Mucosa of rectum (tissue), 2 donors: ENCODE results near the gene ZKSCAN3.
A peak's percentile ranks its signal among the peaks of the same experiment; 100 is the strongest.
"Not testable (repeated sequence)": the region's sequence is repeated elsewhere in the genome, so short reads cannot be mapped to it uniquely, and the experiment has no call there.

Experiments
- H3K27ac ChIP-seq, 2 donors: one replicate each; pipeline ENCODE4 v1.7.0; 2013; ENCODE audit warnings: inconsistent platforms in 2 of 2, low read depth in 2 of 2, low read length in 2 of 2
- H3K27me3 ChIP-seq, 2 donors: one replicate each; pipeline ENCODE4 v1.7.0; 2013; ENCODE audit warnings: low read length in 2 of 2; ENCODE audit not compliant: control insufficient read depth in 2 of 2, insufficient read depth in 2 of 2
- H3K36me3 ChIP-seq, 2 donors: one replicate each; pipeline ENCODE4 v1.7.0; 2013; ENCODE audit warnings: low read length in 2 of 2; ENCODE audit not compliant: control insufficient read depth in 2 of 2, insufficient read depth in 2 of 2
- H3K4me1 ChIP-seq, 2 donors: one replicate each; pipeline ENCODE4 v1.7.0; 2013; ENCODE audit warnings: low read length in 2 of 2, mild to moderate bottlenecking in 1 of 2; ENCODE audit not compliant: control insufficient read depth in 2 of 2, insufficient read depth in 2 of 2
- H3K4me3 ChIP-seq, 2 donors: one replicate each; pipeline ENCODE4 v1.7.0; 2013; ENCODE audit warnings: low read length in 2 of 2
- H3K9ac ChIP-seq, 2 donors: one replicate each; pipeline ENCODE4 v1.7.0; 2013; ENCODE audit warnings: low read length in 2 of 2, low read depth in 1 of 2, mild to moderate bottlenecking in 1 of 2
- H3K9me3 ChIP-seq, 2 donors: one replicate each; pipeline ENCODE4 v1.7.0; 2013; ENCODE audit warnings: low read length in 2 of 2; ENCODE audit not compliant: control insufficient read depth in 2 of 2
- donor health status: healthy.
- donor health status: Normal muscosa, but diverticular disease.

ZKSCAN3 gene

GRCh38 chr6:28349892-28350737 lies at the start of gene ZKSCAN3:
ZKSCAN3 (plus strand) TSS chr6:28349947; CDS start chr6:28359587, 9,640 bp downstream.
- Histone ChIP-seq H3K9me3 (no peaks in the 10 kb centered on the region), H3K36me3 (no peaks in the 10 kb centered on the region), H3K4me1 (peaks cover 15 to 19% of the 10 kb centered on the region in 2 donors), H3K27ac (peak within 1 kb of the TSS; percentile 73 to 82), H3K27me3 (no peaks in the 10 kb centered on the region), H3K9ac (peak within 1 kb of the TSS; percentile 88 to 92), H3K4me3 (peak within 1 kb of the TSS; percentile 85 to 94)

GRCh38 chr6:28303570-28303969 lies 46.2 kb upstream of the ZKSCAN3 start:
- Histone ChIP-seq H3K27ac (no peak overlapping the region), H3K36me3 (no peaks in the 10 kb centered on the region), H3K4me1 (no peaks in the 10 kb centered on the region), H3K27me3 (no peaks in the 10 kb centered on the region), H3K9ac (no peak overlapping the region), H3K4me3 (no peak overlapping the region), H3K9me3 (no peaks in the 10 kb centered on the region)

- not testable (repeated sequence) for H3K27me3 ChIP-seq, H3K9me3 ChIP-seq, H3K4me3 ChIP-seq
These were observed 43.4 kb upstream of the ZKSCAN3 start for GRCh38 chr6:28306363-28306762.

GRCh38 chr6:28311139-28311823 lies 38.5 kb upstream of the ZKSCAN3 start:
- no peak overlapping the region for H3K27ac ChIP-seq
- no peak overlapping the region for H3K4me3 ChIP-seq
- H3K9ac ChIP-seq = no peak overlapping the region
- H3K36me3 ChIP-seq = no peaks in the 10 kb centered on the region
- no peaks in the 10 kb centered on the region for H3K27me3 ChIP-seq
- H3K4me1 ChIP-seq = no peaks in the 10 kb centered on the region
- peaks cover 0 to 3% of the 10 kb centered on the region in 2 donors for H3K9me3 ChIP-seq

More at GRCh38 chr6:28306363-28306762, 43.4 kb upstream of the ZKSCAN3 start:
- H3K4me1 ChIP-seq, H3K36me3 ChIP-seq, H3K9ac ChIP-seq, H3K27ac ChIP-seq: not testable (repeated sequence)

- Histone ChIP-seq H3K9me3 (peaks cover 0 to 3% of the 10 kb centered on the region in 2 donors), H3K4me3 (no peak overlapping the region), H3K27ac (no peak overlapping the region), H3K4me1 (no peaks in the 10 kb centered on the region), H3K9ac (no peak overlapping the region), H3K27me3 (no peaks in the 10 kb centered on the region), H3K36me3 (no peaks in the 10 kb centered on the region)
These were observed 36.8 kb upstream of the ZKSCAN3 start for GRCh38 chr6:28312939-28313338.

GRCh38 chr6:28315628-28316027 lies 34.1 kb upstream of the ZKSCAN3 start:
- Histone ChIP-seq H3K27me3 (no peaks in the 10 kb centered on the region), H3K9ac (no peak overlapping the region), H3K36me3 (no peaks in the 10 kb centered on the region), H3K27ac (no peak overlapping the region), H3K9me3 (peaks cover 0 to 3% of the 10 kb centered on the region in 2 donors), H3K4me1 (no peaks in the 10 kb centered on the region), H3K4me3 (no peak overlapping the region)

- not testable (repeated sequence) for H3K27ac ChIP-seq, H3K4me3 ChIP-seq, H3K9ac ChIP-seq, H3K4me1 ChIP-seq, H3K9me3 ChIP-seq, H3K36me3 ChIP-seq, H3K27me3 ChIP-seq
These were observed 31.9 kb upstream of the ZKSCAN3 start for GRCh38 chr6:28317866-28318265.

GRCh38 chr6:28322661-28323060 lies 27.1 kb upstream of the ZKSCAN3 start:
- Histone ChIP-seq H3K27ac (no peak overlapping the region), H3K4me3 (no peak overlapping the region), H3K9me3 (peaks cover 13 to 21% of the 10 kb centered on the region in 2 donors), H3K27me3 (no peaks in the 10 kb centered on the region), H3K36me3 (peaks cover 17 to 25% of the 10 kb centered on the region in 2 donors), H3K4me1 (no peaks in the 10 kb centered on the region), H3K9ac (no peak overlapping the region)

- no peak overlapping the region for H3K27ac ChIP-seq
- no peaks in the 10 kb centered on the region for H3K4me1 ChIP-seq
- peaks cover 19 to 27% of the 10 kb centered on the region in 2 donors for H3K36me3 ChIP-seq
- H3K27me3 ChIP-seq = no peaks in the 10 kb centered on the region
- no peak overlapping the region for H3K4me3 ChIP-seq
- H3K9ac ChIP-seq = no peak overlapping the region
- H3K9me3 ChIP-seq = peaks cover 13 to 21% of the 10 kb centered on the region in 2 donors
These were observed 25.8 kb upstream of the ZKSCAN3 start for GRCh38 chr6:28323813-28324424.
